ENCODE measurements around the gene CCDC40.
A peak's percentile ranks its signal among the peaks of the same experiment; 100 is the strongest.

CCDC40 gene

GRCh38 chr17:80025796-80026195, 10.6 kb upstream of the CCDC40 start:
- DNase-seq (ENCODE audit: insufficient read length, low spot score) (no peak), FAIRE-seq (no peak)
- TF ChIP-seq CTCF (IDR thresholded peaks at IDR 0.05; ENCODE audit: insufficient read depth, missing control alignments): no peak

- DNase-seq (ENCODE audit: insufficient read length, low spot score) (no peak), FAIRE-seq (no peak)
- no peak for TF ChIP-seq CTCF (IDR thresholded peaks at IDR 0.05; ENCODE audit: insufficient read depth, missing control alignments)
These were observed 9.9 kb upstream of the CCDC40 start for GRCh38 chr17:80026359-80027042.

GRCh38 chr17:80027043-80027435, 9.4 kb upstream of the CCDC40 start:
- no peak for TF ChIP-seq CTCF (IDR thresholded peaks at IDR 0.05; ENCODE audit: insufficient read depth, missing control alignments)
- FAIRE-seq (no peak), DNase-seq (ENCODE audit: insufficient read length, low spot score) (no peak)

GRCh38 chr17:80028030-80028429, 8.4 kb upstream of the CCDC40 start:
- FAIRE-seq: no peak
- TF ChIP-seq CTCF (IDR thresholded peaks at IDR 0.05; ENCODE audit: insufficient read depth, missing control alignments): no peak
- no peak for DNase-seq (ENCODE audit: insufficient read length, low spot score)

GRCh38 chr17:80029258-80029974, 7.0 kb upstream of the CCDC40 start:
- DNase-seq (ENCODE audit: insufficient read length, low spot score) (no peak), FAIRE-seq (no peak)
- no peak for TF ChIP-seq CTCF (IDR thresholded peaks at IDR 0.05; ENCODE audit: insufficient read depth, missing control alignments)

- TF ChIP-seq CTCF (IDR thresholded peaks at IDR 0.05; ENCODE audit: insufficient read depth, missing control alignments): peak; percentile 45
- DNase-seq (ENCODE audit: insufficient read length, low spot score) (peak; percentile 77), FAIRE-seq (peak; percentile 46)
These were observed 5.6 kb upstream of the CCDC40 start for GRCh38 chr17:80030730-80031410.
